Right renal cortex interstitium (tissue), 3 donors: ENCODE results near the gene SSH2. TPM values are rescaled to one million over a fixed set of nuclear protein-coding genes. Genes with fewer than 3 reads are reported as not detected.

Experiments used
- DNase-seq, 3 donors: peaks; one replicate each; pipeline ENCODE4 v3.0.0-alpha.2; 2013; ENCODE audit warnings: low read depth in 3 of 3, low spot score in 2 of 3
- polyA plus RNA-seq, 3 donors: library from polyadenylated mRNA; unstranded; fragments of 120-200 nt; gene quantifications; one replicate each; pipeline ENCODE4 v1.2.1, GENCODE V29; 2013; ENCODE audit not compliant: insufficient read length in 3 of 3

The SSH2 gene
- polyA plus RNA-seq, 3 donors: 17.0 to 18.2 (median 17.1) TPM

DNA sequence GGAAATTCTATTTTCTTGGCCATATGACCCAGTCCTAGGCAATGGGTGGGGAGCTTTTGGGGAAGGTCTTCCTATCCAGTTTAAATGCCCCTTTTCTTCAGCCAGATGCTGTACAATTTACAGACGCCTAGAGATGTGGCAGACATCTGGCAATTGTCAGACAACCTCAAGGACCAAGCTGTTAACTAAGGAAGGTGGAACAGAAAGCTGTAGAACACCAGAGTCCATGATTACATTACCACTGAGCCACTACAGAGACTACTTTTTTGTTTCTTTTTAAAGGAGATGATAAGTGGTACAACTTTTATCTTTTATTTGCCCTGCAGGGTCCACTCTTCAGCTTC lies 286.2 kb downstream of the SSH2 start:
- no peak for DNase-seq

DNA sequence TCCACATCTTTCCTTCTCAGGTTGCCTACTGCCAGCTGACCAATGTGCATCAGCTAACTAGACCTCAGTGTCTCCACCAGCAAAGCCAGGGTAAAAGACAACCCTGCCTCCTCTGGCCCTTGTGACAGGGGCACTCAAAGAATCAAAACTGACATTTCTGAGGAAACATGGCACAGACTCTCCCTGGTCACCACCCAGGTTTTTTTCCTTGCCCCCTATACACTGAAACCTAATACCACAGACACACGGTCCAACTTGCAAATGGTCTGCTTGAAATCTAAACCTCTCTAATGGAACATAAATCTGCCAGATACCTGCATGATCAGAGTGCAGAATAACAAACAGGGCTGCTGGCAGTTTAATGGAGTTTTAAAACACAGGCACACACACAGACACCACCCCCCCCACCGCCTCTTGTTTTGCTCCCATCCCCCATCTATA lies 287.8 kb downstream of the SSH2 start:
- peak in 2 of 3 donors; percentile 62 to 72 for DNase-seq

DNA sequence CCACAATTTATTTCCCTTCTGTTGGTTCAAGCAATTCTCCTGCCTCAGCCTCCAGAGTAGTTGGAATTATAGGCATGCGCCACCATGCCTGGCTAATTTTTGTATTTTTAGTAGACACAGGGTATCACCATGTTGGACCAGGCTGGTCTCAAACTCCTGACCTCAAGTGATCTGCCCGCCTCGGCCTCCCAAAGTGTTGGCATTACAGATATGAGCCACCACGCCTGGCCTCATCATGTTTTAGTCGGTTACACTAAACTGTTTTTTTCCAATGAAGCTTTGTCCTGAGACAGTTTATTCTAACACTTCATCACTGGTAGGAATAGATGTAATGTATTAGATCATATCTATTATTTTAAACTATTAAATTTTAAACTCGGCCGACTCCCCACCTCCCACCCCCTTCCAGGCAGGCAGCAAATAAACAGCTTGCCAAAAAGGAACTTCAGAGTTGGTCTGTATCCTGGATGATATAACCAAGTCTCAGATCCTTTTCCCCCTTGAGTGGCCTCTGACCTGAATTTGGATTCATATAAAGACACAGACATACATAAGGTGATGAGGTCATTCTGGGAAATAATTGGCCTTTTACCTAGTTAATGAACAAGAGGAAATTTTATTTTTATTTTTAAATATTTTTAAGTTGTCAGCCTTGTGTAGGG lies 288.9 kb downstream of the SSH2 start:
- no peak for DNase-seq

DNA sequence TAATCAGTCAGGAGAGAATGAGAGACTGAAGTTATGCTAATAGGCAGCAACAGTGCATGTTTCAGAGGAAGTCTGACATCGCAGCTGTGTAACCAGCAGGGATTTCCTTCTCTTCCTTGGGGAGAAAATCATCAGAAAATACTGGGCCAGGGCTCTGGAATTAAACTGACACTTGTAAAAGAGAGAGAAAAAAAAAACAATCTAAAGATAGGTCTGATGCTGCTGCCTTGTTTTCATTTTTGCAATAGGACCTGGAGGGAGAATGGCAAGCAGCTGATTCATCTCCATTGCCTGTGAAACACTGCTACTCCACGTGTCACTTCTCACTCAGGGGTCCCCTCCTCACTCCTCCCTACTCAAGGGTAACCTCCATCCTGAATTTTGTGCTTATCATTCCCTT lies 289.6 kb downstream of the SSH2 start:
- no peak for DNase-seq

DNA sequence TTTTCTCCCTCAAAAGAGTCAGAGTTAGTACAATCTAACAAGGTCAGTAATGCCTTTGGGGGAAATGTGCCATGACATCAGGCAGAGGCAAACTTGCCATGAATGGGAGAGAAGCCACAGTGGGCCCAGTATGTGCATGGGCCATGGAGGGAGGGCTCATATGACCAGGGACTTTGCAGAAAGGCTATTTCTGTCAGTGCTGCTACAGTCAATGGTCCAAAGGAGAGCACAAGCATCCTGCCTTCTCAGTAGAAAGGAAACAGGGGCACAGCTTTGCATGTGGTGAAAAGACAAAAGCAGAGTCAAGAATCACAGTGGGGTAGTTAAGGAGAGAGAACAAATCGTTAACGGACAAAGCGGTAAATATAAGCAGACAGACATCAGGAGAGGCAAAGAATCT lies 296.1 kb downstream of the SSH2 start:
- DNase-seq: no peak

DNA sequence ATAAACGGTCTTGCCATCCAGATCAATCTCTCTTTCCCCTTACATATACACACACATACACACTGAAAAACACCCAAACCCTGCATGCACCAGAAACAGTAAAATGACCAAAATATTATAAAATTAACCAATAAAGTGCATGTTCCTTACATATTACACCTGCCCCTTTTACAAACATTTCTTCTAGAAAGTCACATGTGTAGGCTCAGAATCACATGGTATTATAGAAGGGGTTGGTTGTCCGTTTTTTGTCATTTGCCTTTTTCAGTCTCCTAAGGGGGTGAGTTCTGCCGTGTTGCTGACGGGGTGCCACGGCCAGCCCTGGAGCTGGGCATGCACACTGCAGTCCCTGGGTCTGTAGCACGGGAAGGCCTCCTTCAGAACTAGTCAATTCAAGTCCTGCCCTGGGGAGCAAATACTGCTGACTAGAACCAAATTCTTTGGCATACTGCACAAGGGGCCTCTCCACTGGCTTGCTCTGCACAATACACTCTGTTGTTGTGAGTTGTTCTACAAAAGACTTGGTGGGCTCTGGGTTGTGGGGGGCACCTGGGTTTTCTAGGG lies 299.3 kb downstream of the SSH2 start:
- no peak for DNase-seq

DNA sequence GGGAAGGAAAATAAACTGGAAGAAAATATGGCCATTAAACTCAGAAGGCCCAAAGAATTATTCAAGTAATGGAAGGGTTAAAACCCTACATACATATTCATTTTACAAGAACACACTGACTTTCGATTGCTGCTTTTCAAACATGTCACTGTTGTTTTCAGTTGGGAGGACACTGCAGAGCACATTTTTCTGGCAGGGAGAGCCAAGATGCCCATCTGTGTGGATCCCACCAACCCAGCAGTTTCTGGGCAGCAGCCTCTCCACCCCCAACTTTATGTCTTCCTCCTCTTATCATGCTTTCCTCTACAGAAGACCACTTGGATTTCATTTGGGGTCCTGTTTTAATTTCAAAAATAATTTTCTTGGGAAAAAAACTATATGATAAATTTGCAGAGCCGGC lies 300.2 kb downstream of the SSH2 start:
- DNase-seq: no peak

DNA sequence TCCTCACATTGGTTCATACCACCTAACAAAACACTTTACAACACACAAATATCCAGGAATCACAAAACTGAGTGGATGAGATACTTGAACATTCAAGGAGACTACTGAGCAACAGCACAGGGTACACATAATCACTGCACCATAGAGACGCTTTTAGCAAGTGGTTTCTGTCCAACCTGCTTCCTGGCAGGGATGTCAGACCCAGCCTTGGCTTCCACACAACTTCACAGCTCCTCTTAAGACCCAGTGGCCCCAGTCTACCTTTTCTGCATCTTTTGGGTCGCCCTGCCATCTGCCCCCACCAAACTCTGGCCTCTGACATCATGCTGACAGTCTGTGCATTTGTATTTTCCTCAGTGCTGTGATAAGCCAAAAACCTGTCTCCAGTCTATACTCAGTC lies 301.4 kb downstream of the SSH2 start:
- DNase-seq: no peak

DNA sequence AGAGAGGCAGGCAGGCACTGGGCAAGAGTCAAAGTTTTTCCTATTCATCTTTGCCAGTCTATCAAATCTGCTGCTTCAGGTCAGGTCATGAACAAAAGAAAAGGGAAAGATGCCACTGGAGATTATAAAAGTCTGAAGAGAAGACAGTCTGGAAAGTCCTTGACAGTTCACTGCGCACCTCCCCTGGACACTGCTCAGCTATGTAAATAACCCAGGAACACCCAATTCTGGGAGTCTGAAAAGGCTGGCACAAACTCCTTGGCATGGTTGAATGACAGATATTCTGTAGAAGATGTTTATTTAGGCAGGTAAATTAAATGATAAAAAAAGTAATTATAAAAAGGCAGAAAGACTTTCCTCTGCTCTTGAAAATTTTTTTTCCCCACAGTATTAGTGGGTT lies 302.1 kb downstream of the SSH2 start:
- no peak for DNase-seq

DNA sequence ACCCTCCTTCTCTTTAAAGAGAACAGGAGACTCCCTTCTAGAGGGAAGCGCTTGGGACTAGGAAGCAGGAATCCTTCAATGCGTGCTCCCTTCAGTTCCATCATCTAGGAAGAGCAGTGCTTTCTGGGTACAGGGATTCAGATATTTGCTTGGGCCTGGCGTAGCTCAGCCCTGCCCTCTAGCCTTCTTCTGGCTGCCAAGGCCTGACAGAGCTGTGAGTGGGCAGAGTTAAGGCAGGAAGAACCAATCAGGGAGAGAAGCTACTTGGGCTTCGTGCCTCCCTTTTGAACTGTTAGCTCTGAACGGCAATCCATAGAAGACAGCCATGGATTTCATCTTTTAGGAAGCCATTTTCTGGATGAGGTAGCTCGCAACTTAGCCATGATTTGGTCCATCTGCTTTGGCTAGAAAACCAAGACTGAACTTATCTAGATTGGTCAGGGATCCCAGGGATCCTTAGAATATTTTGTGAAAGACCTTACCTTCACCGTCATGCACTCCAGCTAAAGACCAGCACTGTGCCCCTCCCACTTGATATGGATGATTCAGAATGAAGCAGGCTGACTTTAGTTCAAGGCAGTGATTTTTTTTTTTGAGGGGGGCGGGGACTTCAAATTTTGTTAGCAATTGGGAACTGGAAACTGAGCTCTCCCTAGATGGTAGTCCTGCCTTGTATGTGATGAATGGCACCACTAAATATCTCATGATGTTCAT lies 304.8 kb downstream of the SSH2 start:
- DNase-seq: no peak

DNA sequence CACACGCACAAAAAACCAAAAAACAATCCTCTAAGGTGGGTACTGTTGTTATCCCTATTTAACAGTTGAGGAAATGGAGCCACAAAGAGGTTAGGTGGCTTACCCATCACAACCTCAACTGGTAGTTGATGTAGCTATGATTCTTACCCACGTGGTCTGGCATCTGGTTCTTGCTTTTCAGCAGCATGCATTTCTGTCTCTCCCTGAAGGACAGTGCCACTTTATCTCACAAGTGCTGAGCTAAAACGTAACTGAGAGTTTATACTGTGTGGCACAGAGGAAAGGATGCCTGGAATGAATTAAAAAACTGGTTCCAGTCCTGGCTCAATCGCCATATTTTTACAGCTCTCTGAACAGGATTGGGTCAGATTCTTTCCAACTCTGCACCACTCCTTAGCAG lies 305.4 kb downstream of the SSH2 start:
- no peak for DNase-seq

DNA sequence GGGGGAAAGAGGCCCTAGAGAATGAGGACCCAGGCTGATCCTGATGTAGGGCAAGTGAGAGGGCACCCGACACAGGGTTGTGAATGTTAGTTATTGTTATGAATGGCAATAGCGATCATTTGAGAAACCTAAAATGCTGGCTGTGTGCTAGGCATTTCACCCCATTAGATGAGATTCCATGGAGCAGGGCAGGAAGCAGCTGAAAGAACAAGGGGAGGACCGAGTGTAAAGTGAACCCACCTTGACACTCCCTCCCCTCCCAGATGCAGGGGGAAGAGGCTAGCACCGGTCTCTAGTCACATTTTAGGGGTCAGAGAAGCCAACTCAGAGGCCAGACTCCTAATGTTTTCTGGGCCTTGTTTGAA lies 306.8 kb downstream of the SSH2 start:
- no peak for DNase-seq

DNA sequence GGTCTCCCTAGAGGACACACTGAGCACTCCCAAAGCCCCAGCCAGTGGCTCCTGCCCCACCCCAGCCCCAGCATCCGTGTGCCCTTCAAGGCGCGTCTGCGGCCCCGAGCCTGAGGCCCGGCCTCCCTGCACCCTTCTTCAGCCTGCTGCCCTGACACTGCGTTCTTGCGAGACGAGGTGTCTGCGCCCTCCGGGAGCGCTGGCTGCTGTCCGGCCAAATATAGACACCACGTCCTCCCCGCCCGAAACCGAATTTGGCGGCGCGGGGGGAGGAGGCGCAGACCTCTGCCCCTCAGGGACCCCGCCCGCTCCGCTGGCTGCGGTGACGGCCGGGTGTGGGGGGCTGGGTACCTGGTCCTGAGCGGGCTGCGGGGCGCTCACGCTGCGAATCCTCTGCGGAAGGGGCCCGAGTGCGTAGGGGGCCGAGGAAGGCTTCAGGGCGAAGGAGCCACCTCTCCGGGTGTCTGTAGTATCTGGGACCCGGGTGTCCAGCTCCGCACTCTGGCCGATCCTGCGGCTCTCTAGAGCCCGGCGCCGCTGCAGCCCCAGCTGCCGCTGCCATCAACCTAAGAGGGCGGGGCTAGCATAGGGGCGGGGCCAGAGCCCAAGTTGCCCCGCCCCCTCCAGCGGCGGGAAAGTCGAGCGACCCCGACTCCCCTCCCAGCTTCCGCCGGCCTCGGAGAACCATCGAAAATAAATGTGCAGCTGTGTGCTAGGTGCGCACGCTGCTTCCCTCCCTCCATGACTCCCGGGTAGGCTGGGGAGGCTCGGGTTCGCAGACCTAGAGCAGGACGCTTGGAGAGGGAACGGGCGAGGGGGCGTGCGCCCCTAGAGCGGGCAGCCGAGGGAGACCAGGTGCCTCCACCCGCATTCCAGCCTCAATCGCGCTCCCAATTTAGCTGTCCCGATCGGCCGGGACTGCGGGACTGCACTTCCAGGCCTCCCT lies 307.4 kb downstream of the SSH2 start, which contains the start of gene CORO6:
TSS of gene CORO6 (minus strand) at position 576 of the 946 bp plus-strand sequence. CDS start 1,491 bp downstream, outside the sequence.
- no peak for DNase-seq

DNA sequence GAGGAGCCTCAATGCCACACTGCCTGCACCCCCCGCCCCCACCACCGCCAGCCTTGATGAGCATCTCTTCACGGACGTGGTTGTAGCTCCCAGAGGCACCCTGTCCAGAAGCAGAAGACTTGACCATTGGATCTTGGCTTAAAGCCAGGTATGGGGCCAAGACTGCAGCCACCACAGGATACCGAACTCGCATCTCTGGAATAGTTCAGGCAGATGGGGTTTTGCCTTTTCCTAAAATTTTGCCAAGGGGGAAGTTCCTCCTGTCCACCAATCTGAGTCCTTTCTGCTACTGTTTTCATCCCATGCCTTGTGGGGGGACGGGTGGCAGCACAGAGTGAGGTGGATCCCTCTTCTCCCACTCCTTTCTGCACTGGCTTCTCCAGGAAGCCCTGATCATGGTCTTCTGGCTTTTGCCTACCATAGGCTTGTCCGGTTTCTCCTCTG lies 308.3 kb downstream of the SSH2 start:
- DNase-seq: no peak

DNA sequence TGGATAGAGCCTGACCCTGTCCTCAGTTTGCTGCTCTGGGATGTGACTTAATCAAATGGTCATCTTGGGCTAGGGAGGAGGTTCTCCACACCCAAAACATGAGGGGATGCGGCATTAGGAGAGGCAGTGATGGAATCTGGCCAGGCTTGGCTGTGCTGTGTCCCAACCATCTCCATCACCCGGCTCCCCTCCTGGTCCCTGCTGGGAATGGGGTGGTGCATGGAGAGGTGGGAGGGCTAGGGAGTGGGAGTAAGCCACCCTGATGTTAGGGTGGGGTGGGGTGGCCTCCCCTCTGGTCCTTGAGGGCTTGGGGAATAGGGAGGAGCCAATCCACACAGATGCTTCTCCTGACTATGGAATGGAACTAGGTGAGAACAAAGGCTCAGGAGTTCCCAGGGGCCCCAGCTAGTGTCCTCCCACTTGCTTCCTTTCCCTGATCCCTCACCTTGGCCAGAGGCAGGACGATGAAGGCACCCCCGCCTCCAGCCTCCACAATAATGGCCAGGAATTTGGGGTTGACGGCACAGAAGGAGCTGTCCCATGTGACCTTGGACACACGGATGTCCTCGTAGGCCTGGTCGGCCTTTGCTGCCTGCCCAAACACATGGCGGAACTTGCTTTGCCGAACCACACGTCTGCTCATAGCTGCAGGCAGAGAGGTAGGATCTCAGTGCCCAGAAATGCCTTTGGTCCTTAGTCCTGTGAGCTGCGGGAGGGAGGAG lies 309.1 kb downstream of the SSH2 start:
- DNase-seq: no peak

DNA sequence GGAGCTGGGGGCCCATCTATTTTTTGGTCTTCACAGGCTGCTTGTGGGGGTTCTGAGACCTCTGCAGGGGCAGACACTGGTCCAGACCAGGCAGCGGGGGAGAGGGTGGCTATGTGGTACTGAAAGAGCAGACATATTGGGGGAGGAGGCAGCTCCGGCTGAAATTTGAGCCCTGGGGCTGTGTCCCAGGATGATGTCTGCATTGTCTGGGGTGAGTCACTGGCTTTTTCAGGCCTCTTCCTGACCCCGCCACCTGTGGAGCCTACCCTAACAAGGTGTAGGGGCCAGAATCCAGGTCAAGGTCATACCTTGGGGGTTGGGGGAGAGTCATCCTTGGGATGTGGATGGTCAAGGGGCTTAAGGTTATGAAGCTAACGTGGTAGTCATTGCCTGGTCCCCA lies 309.8 kb downstream of the SSH2 start:
- DNase-seq: no peak

DNA sequence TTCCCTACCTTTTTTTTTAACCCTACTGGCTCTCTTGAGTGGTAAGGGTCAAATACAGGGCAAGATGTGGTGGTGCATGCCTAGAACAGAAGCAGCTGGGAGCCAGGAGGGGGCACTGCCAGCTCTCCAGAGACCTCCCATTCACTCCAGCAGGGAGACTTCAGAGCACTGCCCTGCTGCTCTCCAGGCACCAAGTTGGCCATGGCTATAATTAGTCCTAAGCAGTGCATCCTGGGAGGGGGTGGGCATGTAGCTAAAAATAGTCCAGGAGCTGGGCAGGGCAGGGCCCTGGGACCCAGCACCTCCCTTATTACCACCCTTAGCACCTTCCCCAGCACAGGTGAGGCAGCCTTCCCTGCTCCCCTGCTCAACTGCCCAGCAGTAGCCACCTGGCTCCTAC lies 310.8 kb downstream of the SSH2 start:
- no peak for DNase-seq

DNA sequence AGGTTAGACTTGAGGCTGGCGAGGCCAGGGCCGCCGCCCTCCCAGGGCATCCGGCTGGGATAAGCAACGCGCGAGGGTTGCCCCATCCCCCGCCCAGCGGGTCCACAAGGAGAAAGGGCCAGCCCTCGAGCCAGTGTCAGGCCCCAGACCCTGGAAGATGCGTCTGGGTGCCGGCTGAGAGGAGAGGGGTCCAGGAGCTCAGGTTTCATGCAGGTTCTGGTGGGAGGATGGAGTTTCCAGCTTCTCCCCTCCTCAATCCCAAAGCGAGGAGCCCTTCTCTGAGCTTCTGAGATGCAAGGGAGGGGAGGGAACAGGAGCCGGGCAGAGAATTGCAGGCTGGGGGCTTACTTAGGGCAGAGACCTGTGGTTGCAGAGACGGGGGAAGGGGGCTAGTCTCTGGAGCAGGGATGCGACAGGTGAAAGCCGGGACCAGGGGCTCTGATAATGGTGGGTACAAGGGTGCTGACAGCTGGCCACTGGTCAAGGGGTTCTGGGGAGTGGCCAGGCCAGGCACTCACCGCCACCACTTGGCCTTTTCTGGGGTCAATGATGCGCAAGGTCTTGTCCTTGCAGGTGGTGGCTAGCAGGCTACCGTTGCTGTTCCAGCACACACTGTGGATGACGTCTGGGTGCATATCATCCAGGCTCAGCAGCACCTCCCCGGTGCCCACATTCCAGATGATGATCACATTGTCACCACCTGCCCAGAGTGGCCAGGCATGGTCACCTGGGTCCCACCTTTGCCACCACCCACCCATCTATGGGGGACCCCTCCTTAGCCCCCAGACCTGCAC lies 311.6 kb downstream of the SSH2 start:
- no peak for DNase-seq

DNA sequence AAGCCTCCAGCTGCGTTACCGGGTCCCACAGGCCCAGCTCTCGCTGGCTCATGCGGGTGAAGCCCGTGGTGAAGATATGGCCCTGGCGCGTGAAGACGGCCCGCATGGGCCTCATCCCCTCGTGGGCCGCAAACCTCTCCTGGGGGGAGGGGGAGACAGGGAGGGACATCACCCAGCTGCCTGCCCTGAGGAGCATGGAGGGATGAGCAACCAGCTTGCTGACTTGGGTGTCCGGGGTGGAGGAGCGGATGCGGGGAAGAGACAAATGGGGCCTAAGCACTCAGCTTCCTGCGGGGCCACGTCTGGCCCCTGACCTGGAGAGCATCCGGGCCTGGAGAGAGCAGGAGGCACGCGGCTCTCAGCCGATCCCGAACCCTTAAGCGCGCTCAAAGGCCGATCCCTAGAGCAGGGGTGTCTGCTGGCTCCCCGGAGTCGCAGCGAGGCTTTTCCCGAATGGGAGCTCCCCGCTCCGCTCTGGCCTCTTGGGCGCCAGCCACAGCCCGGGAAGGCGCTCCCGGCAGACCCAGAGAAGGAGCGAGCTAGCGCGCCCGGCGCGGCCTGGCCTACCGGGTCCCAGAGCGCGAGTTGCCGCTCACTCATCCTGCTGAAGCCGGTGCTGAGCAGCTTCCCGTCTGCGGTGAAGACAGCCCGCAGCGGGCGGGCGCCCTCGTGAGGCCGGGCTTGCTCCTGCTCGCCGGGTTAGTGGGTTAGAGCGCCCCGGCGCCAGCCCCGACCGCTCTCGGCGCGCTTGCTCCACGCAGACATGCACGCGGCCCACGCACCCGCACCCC lies 312.4 kb downstream of the SSH2 start:
- DNase-seq: no peak
